HG03095 (cell line): ENCODE results near the gene ADAMTS14.

Experiments
- ATAC-seq: cut with Tn5 transposase; IDR thresholded peaks from one replicate; pipeline ENCODE4 v1.9.1; 2021; ENCODE audit warnings: moderate library complexity; ENCODE audit not compliant: unreplicated experiment

Gene ADAMTS14

DNA sequence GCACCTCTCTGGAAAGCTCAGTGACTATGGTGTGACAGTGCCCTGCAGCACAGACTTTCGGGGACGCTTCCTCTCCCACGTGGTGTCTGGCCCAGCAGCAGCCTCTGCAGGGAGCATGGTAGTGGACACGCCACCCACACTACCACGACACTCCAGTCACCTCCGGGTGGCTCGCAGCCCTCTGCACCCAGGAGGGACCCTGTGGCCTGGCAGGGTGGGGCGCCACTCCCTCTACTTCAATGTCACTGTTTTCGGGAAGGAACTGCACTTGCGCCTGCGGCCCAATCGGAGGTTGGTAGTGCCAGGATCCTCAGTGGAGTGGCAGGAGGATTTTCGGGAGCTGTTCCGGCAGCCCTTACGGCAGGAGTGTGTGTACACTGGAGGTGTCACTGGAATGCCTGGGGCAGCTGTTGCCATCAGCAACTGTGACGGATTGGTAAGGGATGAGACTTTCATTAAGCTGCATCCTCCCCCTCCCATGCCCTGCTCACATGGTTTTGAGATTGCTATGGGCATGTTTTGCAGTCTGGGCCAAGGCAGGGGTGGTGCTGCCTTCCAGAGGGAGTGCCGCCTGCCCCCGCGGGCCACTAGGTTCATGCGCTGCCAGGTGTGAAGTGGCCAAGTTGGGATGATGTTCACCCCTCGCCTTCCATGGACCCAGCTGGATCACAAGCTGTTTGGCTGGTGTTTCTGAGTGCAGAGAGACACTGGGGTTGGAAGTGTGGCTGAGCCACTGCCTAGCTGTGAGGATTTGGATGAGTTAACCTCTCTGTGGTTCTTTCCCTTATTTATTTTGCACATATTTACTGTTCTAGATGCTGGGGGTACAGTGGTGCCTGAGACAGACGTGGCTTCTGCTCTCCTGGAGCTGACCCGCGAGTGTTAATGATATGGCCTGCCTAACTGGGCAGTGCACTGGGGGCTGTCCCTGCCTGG is 2.5 kb downstream of the ADAMTS14 start:
- no peak for ATAC-seq

DNA sequence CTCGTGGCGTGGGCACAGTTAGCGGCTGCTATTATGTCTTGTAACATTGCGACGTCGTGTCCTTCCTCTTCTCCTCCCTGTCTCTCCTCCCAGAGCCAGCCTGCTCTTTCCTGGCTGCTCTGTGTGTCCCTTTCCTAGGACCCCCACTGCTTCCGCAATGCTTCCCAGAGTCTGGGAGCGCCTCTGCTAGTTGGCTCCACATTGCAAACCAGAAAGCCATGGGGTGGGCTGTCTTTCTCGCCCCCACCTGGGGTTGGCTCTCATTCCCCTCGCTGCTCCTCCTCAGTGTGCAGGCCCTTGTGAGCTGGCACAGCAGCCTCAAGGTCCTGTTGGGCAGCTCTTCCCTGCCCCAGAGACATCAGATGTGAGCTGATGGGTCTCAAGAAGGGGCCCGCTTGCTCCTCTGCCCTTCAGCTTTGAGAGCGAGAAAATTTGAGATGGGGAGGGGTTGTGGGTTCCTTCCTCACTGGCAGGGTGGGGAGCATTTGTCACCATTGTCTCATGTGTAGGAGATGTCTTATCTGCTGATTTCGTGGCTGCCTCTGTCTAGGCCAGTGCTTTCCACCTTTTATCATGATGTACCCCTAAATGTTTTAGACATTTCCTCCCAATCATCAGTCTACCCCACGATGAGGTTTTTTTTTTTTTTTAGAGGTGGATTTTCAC is 3.3 kb downstream of the ADAMTS14 start:
- ATAC-seq = no peak

DNA sequence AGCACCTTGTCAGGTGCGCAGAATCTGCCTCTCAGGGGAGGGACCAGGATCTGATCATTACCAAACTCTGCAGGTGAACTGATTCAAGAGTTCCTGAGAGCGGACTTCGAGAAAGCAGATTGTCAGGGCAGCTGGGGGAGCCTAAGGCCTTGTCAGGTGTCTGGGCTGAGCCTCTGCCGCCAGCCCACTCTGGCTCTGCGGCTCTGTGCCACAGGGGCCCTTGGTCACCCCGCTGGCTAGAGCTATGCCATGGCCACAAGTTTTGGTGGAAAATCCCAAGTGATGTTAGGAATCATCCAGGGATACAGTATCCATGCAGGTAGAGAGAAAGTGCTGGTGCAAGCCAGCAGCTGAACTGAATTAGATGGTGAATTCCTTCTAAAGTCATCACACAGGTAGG is 4.2 kb downstream of the ADAMTS14 start:
- ATAC-seq = no peak

DNA sequence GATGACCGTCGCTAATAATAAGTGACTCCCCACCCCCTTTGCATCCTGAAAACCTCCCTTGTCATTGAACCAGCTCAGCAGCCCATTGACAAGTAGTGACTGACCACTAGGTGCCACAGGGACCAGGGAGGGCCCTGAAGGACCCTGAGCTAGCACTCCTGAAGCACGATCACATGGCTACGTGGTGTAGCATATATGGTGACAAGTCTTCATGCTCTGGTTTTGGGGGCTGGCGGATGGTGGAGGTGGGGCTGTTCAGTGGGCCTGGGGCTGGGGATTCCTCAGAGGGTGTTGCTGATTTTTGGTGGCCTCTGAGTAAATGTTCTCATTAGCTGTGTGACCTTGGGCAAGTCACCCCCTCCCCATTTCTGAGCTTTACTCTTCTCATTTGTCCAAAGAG is 4.7 kb downstream of the ADAMTS14 start:
- ATAC-seq = no peak

DNA sequence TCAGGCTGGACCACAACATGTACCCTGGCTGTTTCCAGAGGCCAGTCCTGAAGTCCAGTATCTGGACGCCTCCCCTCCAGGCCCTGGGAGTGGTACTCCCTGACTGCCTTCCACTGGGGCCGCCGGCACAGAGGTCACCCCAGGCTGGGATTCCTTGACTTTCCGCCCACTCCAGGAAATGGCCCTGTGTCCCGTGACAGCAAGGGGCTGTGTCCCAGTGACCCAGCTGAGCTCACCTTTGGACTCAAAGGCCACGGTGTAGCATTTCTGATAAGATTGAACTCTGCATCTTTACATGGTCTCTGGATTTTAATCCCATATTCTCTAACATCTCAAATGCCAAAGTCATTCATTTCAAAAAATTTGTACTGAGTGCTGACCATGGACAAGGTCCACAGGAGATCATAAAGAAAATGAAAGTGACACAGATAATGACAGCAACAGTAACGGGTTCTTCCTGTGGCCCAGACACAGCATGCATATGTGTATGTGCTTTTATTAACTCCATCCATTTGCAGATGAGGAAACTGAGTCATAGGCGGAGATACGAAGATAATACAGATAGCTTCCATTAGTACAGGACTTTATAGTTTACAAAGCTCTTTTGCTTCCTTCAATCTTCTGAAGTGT is 5.4 kb downstream of the ADAMTS14 start:
- no peak for ATAC-seq

DNA sequence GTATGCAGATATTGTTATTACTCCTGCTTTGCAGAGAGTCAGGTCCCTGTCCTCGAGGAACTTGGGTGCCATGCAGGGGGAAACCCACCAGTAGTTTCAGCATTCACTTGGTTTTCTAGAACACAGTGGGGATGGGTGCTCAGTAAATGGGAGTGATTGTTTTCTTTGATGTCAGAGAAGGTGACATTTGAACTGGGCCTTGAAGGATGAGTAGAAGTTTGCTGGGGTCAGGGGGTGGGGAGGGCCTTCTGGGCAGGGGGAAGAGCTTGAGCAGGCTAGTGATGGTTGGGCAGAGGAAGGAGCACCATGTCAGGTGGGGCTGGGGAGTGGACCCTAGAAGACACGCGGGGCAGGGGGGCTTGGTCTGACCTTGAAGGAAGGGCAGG is 5.9 kb downstream of the ADAMTS14 start:
- no peak for ATAC-seq

DNA sequence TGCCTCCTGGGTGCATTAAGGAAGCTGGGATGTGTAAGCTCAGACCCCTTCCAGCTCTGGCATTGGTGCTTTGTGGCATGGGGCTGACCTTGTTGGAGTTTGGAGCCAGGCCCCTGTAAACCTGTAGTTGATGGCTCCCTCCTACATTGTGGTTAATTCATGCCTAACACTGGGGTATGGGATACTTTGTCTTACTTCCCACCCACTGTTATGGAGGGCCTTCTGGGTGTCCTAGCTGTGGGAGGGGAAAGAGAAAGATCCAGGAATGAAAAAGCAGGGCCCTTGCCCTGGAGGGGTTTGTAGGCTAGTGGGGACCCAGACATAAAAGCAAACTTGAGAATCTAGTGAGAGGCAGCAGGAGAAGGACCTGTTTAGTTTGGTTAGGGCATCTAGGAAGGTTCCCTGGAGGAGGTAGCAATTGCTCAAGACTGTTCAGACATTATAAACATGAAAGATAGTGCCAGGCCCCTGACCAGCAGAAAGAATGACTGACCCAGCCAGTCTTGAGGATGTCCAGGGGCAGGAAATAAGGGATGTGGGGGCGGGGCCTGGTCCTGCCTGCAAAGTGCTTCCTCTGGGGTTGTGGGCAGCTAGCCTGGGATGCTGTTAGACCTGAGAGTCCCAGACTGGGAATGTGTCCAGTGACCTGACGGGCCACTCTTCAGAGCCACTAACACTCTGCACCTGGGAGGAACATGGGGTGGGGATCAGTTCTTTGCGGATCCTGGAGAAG is 6.6 kb downstream of the ADAMTS14 start:
- ATAC-seq = no peak

DNA sequence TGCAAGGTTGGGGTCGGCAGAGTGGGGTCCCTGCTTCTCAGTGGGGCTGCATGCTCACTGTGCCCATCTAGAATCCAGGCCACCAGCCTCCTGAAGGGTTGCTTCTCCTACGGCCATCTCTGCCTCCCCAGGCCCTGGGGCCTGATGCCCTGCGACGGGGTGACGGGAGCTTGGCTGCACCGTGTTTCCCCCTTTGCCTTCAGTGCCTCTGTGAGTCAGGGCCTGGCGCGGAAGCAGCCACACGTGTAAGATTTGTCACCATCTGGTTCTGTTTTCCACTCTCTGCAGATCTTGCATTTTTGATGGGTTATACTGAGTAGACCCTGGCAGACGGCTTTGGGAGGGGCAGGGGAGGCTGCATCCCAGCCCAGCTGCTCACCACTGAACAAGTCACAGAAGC is 7.2 kb downstream of the ADAMTS14 start:
- ATAC-seq = no peak

DNA sequence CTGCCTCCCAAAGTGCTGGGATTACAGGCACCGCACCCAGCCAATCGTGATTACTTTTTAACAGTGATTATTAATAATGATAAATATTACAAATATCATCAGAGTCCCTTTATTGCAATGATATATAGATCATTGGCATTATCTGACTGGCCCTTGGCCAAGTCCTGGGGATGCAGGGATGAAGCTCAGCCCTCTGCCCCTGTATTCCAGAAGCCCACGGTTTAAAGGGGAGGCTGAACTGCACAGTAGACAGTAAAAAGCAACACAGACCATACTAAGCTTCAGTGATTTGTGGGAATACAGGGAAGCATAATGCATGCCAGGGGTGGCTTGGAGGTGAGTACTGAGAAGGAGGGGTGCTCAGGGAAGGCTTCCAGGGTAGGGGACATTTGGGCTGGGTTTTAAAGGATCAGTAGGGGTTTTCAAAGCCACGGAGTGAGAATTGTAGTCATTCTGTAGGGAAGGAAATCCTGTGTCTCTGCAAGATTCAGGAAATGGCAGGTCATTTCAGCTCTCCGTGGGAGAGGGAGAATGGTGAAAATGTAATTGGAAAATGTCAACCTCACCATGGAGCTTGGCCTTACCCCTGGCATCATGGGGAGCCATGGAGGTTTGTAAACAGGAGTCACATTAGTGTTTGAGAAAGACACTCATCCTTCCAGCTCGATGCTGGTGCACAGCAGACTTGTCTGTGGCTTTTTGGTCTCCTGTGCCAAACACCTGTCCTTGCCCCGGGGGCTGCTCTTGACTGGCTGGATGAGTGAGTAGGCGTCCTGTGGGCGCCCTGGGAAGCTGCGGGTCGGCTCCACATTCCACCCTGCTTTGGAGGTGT is 8.8 kb downstream of the ADAMTS14 start:
- no peak for ATAC-seq

DNA sequence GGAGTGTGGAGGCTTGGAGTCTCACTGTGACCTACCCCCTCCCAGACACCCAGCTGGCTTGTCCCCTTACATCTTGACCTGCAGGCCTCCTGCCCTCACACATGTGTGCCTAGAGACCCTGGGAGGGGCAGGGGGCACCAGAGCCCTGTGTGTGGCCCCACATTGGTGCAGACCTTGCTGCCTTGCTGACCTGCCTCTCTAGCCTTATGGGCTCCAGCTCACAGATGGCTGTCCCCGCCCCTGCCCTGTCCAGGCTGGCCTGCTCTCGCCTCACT is 9.4 kb downstream of the ADAMTS14 start:
- no peak for ATAC-seq

DNA sequence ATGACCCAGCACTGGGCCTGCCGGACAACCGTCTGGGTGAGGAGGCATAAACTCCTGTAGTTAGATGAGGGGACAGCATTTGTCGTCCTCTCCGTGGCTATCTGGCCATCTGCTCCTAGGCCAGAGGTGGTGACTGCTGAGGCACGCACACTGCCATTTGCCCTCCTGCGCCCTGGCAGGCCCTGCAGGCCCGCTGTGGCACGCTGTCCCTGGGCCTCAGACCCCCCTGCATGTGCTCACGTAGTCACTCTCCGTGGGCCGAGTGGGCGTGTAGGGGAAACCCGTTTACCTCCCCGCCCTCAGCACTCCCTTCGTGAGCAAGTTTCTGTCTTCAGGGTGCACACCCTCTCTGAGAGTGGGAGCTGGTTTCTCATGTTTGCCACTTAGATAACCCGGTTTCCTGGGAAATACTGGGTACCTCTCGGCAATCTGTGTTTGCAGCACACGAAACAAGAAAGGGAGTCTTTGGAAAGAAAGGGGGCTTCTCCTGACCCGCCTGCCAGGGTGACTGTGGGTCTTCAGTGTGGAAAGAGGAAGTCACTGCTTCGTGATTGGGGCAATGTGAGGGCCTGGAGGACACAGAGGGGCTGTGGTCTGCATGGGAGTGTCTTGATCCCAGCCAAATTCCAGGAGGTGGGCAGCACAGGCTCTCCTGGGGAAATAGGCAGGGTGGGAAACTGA is 10.8 kb downstream of the ADAMTS14 start:
- ATAC-seq = no peak

DNA sequence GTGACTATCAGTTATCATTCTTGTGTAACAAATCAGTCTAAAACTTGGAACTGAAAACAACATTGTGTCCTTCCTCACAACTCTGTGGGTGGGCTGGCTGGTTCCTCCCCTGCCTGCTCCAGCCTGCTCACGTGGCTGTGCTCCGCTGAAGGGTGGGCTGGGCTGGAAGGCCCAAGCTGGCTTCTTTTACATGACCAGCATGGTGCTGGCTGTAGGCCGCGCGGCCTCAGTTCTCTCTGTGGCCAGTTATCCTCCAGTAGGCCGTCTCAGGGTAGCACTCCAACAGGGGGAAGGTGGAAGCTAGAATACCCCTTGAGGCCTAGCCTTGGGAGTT is 11.3 kb downstream of the ADAMTS14 start:
- ATAC-seq = no peak

DNA sequence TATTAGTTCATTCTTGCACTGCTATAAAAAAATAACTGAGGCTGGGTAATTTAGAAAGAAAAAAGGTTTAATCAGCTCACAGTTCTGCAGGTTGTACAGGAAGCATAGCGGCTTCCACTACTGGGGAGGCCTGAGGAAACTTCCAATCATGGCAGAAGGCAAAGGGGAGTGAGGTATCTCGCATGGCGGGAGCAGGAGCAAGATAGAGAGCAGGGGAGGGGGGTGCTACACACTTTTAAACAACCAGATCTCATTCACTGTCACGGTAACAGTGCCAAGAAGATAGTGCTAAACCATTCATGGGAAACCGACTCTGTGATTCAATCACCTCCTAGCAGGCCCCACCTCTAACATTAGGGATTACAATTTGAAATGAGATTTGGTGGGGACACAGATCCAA is 11.6 kb downstream of the ADAMTS14 start:
- ATAC-seq = no peak

DNA sequence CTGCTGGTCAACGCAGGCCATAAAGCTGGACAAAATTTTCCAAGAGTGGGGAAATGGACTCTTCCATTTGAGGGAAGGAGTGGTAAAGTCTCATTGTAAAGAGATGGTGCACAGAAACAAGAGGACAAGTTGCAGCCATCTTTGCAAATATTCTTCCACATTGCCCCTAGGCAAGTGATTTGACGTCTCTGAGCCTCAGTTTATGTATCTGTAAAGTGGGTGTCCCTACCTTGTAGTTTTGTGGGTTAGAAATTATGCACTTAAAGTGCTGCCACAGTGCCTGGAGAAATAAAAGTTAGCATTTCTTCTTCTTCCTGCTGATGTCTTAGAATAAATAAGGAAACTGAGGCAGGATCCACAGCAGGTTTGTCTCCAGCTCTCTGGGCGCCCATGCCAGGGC is 12.1 kb downstream of the ADAMTS14 start:
- no peak for ATAC-seq

DNA sequence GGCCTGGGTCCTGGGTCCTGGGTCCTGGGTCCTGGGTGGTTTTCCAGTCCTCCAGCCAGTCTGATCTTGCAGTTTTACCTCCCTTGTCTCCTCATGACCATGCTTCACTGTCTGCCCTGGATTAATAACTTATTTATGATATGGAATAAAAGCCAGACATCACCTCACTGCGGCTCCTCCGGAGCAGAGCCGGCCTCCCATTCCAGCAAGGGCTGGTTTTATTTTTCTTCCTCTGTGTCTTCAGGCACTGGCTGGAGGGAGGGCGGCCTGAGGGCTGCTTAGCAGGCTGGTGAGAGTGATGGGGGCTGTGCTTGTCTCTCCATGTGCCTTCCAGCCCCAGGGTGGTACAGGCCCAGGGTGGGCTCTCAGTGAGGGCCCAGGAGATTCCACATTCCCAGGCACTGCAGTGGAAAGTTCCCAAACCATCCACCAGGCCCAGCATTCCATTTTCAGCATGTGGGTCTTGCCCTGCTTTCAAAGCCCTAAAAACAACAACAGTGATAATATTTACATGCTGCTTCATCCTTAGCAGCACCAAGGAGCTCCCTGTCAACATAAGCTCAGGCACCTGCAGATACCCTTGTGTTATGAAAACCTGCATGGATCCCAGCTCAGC is 12.6 kb downstream of the ADAMTS14 start:
- no peak for ATAC-seq

DNA sequence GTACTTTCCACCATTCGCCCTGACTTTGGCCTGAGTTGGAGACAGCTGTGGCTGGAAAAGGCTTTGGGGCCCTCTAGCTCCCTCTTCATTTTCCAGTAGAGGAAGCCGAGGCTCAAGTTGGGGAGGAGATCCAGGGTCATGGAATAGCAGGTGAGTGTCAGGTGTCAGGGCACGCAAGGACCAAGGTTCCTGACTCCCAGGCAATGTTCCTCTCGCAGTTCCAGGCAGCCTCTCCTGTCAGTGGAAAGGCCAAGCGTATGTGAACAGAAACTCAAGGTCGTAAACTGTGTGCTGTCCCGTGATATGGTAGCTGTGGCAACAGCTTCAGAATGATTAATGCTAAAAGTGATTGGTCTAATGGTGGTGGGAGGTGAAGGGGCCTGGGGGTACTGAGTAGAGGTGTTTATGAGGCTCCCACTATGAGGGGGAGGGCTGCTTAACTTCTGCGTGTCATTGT is 13.2 kb downstream of the ADAMTS14 start:
- ATAC-seq = no peak

DNA sequence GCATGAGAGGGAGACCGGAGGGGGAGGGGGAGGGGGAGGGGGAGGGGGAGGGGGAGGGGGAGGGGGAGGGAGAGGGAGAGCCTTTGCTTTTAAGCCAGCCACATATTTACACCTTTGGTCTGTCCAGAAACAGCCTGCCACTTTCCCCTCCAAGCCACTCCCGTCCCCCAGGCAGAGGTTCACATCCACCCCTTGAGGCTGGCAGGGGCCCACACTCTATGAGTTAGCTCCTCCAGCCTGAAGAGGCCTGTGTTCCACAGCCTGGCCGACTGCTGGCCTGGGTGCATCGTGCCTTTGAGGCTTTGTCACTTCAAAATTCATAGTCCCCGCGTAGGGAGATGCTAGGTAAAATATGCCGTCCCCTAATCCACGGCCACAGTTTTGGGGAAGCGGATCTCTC is 16.5 kb downstream of the ADAMTS14 start:
- ATAC-seq = no peak

DNA sequence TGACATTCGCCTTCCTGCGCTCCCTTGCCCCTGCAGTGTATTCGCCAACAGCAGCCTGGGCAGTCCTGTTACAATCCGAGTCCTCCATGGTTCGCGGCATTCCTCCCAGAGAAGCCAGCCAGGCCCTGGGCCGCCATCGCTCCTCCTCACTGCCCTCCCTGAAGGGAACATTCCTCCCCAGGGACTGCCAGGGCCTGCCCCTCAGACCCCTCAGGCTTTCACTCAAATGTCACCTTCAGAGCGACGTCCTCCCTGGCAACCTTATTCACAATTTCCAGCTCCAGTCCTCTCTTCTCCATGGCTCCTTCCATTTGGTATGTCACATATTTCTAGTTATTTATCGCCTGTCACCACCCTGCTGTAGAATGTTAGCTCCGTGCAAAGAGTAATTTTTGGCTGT is 17.4 kb downstream of the ADAMTS14 start:
- ATAC-seq = no peak

DNA sequence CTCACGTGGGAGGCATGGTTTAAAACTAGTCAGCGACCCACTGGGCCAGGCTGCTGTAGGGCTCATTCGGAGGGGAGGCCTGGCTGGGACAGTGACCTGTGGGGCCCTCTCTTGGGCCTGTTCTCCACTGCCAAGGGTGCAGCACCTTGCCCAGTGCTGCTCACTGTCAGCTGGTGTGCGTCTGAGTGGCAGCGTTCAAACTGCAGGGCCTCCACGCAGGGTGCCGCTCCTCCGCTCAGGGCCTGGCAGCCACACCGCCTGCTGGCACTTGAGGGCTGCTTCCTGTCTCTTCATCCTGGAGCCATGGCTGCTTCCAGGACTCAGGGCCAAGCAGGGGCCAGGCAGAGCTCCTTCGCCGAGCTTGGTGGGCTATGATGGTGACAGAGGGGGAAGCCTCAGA is 18.3 kb downstream of the ADAMTS14 start:
- ATAC-seq = no peak

DNA sequence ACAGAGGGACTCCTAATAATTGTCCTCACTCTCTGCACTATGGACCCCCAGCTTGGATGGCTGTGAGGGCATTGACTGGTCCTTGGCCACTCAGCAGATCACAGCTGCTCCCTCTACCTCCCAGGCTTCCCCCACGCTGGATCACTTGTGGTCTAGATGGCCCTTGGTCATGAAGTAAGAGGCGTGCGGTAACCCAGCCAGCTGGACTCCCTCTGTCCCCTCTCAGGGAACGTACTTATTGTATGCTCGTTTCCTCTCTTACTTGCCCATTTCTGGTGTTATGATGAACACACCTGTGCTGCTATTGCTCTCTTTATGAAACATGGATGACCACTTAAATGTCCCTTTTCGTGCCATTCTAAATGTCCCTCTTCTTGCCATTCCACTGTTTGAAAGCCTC is 19.3 kb downstream of the ADAMTS14 start:
- ATAC-seq = no peak
